Trophoblast cell (in vitro differentiated cells and primary cell): Measurements from ENCODE around the gene ZFC3H1.

Experiments
- DNase-seq, 2 donors: peaks; one replicate each; pipeline ENCODE4 v3.0.0-alpha.2; 2016
- H2AFZ ChIP-seq: 2 replicates; pipeline ENCODE4 v1.6.1; 2013; ENCODE audit warnings: low read length, moderate library complexity, mild to moderate bottlenecking; ENCODE audit not compliant: insufficient read depth, poor library complexity
- H2AK5ac ChIP-seq: 2 replicates; pipeline ENCODE4 v1.6.1; 2013; ENCODE audit warnings: mild to moderate bottlenecking, low read length
- H2BK120ac ChIP-seq: 2 replicates; pipeline ENCODE4 v1.6.1; 2013; ENCODE audit warnings: low read length, mild to moderate bottlenecking, moderate library complexity; ENCODE audit not compliant: insufficient read depth, poor library complexity
- H2BK12ac ChIP-seq: 2 replicates; pipeline ENCODE4 v1.6.1; 2013; ENCODE audit warnings: mild to moderate bottlenecking, low read length, moderate library complexity
- H2BK5ac ChIP-seq: 2 replicates; pipeline ENCODE4 v1.6.1; 2013; ENCODE audit warnings: low read length, low read depth, moderate library complexity, mild to moderate bottlenecking; ENCODE audit not compliant: poor library complexity
- H3K14ac ChIP-seq: 2 replicates; pipeline ENCODE4 v1.6.1; 2013; ENCODE audit warnings: mild to moderate bottlenecking, low read length
- H3K18ac ChIP-seq: 2 replicates; pipeline ENCODE4 v1.6.1; 2013; ENCODE audit warnings: mild to moderate bottlenecking, low read length
- H3K23ac ChIP-seq: 2 replicates; pipeline ENCODE4 v1.6.1; 2013; ENCODE audit warnings: low read length
- H3K27ac ChIP-seq: 2 replicates; pipeline ENCODE4 v1.5.1; 2013; ENCODE audit warnings: low read depth, mild to moderate bottlenecking, inconsistent platforms, low read length, moderate library complexity
- H3K27me3 ChIP-seq: 2 replicates; pipeline ENCODE4 v1.6.1; 2013; ENCODE audit warnings: inconsistent platforms, mild to moderate bottlenecking, low read length, moderate library complexity; ENCODE audit not compliant: insufficient read depth
- H3K36me3 ChIP-seq, 2 experiments: 1 replicate in 1 of 2; 2 replicates in 1 of 2; pipeline ENCODE4 v1.6.1; 2013; ENCODE audit warnings: low read length in 2 of 2, mild to moderate bottlenecking in 2 of 2, moderate library complexity in 1 of 2; ENCODE audit not compliant: insufficient read depth in 2 of 2, control insufficient read depth in 1 of 2
- H3K4ac ChIP-seq: 2 replicates; pipeline ENCODE4 v1.6.1; 2013; ENCODE audit warnings: low read depth, mild to moderate bottlenecking, low read length, moderate library complexity
- H3K4me1 ChIP-seq, 2 experiments: 1 replicate in 1 of 2; 2 replicates in 1 of 2; pipeline ENCODE4 v1.6.1; 2013; ENCODE audit warnings: low read length in 2 of 2, mild to moderate bottlenecking in 2 of 2, moderate library complexity in 1 of 2; ENCODE audit not compliant: insufficient read depth in 2 of 2, control insufficient read depth in 1 of 2
- H3K4me2 ChIP-seq: 2 replicates; pipeline ENCODE4 v1.6.1; 2013; ENCODE audit warnings: inconsistent platforms, mild to moderate bottlenecking, low read length, moderate library complexity
- H3K4me3 ChIP-seq: 2 replicates; pipeline ENCODE4 v1.5.1; 2013; ENCODE audit warnings: mild to moderate bottlenecking, low read depth, low read length, inconsistent platforms
- H3K79me1 ChIP-seq: one replicate; pipeline ENCODE4 v1.6.1; 2013; ENCODE audit warnings: low read length
- H3K79me2 ChIP-seq: 2 replicates; pipeline ENCODE4 v1.6.1; 2013; ENCODE audit warnings: low read length, mild to moderate bottlenecking; ENCODE audit not compliant: control insufficient read depth, insufficient read depth, poor library complexity
- H3K9ac ChIP-seq: 2 replicates; pipeline ENCODE4 v1.6.1; 2013; ENCODE audit warnings: mild to moderate bottlenecking, low read length
- H3K9me3 ChIP-seq: 2 replicates; pipeline ENCODE4 v1.6.1; 2013; ENCODE audit warnings: low read depth, mild to moderate bottlenecking, control low read depth, inconsistent platforms, low read length; ENCODE audit not compliant: insufficient read depth
- H4K12ac ChIP-seq: 2 replicates; pipeline ENCODE4 v1.6.1; 2013; ENCODE audit warnings: low read depth, mild to moderate bottlenecking, low read length, moderate library complexity
- H4K8ac ChIP-seq: 2 replicates; pipeline ENCODE4 v1.6.1; 2013; ENCODE audit warnings: low read depth, mild to moderate bottlenecking, low read length, moderate library complexity
- H4K91ac ChIP-seq: one replicate; pipeline ENCODE4 v1.6.1; 2013; ENCODE audit warnings: low read depth, mild to moderate bottlenecking, low read length, moderate library complexity
- WGBS: extraction: QIAGEN DNeasy Blood & Tissue Kit; methylation state at CpG from one replicate; pipeline ENCODE4 v1.1.7; 2013; ENCODE audit warnings: missing lambda C conversion rate; ENCODE audit not compliant: insufficient read length, insufficient coverage; ENCODE audit errors: extremely low coverage; 5-methylcytosine and 5-hydroxymethylcytosine counted together

The ZFC3H1 gene

GRCh38 chr12:71655907-71656306 lies 7.7 kb downstream of the ZFC3H1 start:
- Histone ChIP-seq H2BK5ac (no peak overlapping the region), H3K27ac (no peak overlapping the region), H3K23ac (no peak overlapping the region), H3K79me1 (no peaks in the 10 kb centered on the region), H3K79me2 (no peaks in the 10 kb centered on the region), H3K4me3 (no peak overlapping the region), H3K18ac (no peak overlapping the region), H3K4ac (no peak overlapping the region), H4K91ac (no peak overlapping the region), H2BK120ac (no peak overlapping the region), H3K27me3 (no peaks in the 10 kb centered on the region), H2AK5ac (no peak overlapping the region), H4K8ac (no peak overlapping the region), H3K4me1 (no peaks in the 10 kb centered on the region), H2BK12ac (no peak overlapping the region), H3K36me3 (peaks cover 9 to 15% of the 10 kb centered on the region in 2 experiments), H3K14ac (no peak overlapping the region), H4K12ac (no peak overlapping the region), H3K9ac (no peak overlapping the region), H2AFZ (no peak overlapping the region), H3K4me2 (no peak overlapping the region), H3K9me3 (no peaks in the 10 kb centered on the region)
- no CpG with 5 or more reads among the region's 1 CpG for WGBS
- DNase-seq: no peak

- Histone ChIP-seq H3K9ac (no peak overlapping the region), H3K4me2 (no peak overlapping the region), H3K4me3 (no peak overlapping the region), H3K79me1 (no peaks in the 10 kb centered on the region), H2AK5ac (no peak overlapping the region), H3K4me1 (no peaks in the 10 kb centered on the region), H3K27me3 (no peaks in the 10 kb centered on the region), H4K8ac (no peak overlapping the region), H2BK120ac (no peak overlapping the region), H4K12ac (no peak overlapping the region), H3K23ac (no peak overlapping the region), H2BK5ac (no peak overlapping the region), H3K18ac (no peak overlapping the region), H3K79me2 (no peaks in the 10 kb centered on the region), H2AFZ (no peak overlapping the region), H2BK12ac (no peak overlapping the region), H4K91ac (no peak overlapping the region), H3K4ac (no peak overlapping the region), H3K9me3 (no peaks in the 10 kb centered on the region), H3K36me3 (peaks cover 9 to 15% of the 10 kb centered on the region in 2 experiments), H3K27ac (no peak overlapping the region), H3K14ac (no peak overlapping the region)
- no peak for DNase-seq
- WGBS: no CpG with 5 or more reads among the region's 1 CpG
Measured at GRCh38 chr12:71655495-71655894, 8.2 kb downstream of the ZFC3H1 start.

- WGBS: no CpG with 5 or more reads among the region's 3 CpGs
- no peak overlapping the region for H3K4me3 ChIP-seq
- no peak overlapping the region for H2AK5ac ChIP-seq
- H3K79me1 ChIP-seq: no peaks in the 10 kb centered on the region
- no peak overlapping the region for H3K23ac ChIP-seq
- H3K4ac ChIP-seq: peak overlapping the region; percentile 4
- no peak overlapping the region for H4K8ac ChIP-seq
- H3K36me3 ChIP-seq: peaks cover 13 to 17% of the 10 kb centered on the region in 2 experiments
- no peak overlapping the region for H3K18ac ChIP-seq
- DNase-seq: peak in 1 of 2 donors; percentile 25
- no peak overlapping the region for H3K4me2 ChIP-seq
- no peak overlapping the region for H2BK5ac ChIP-seq
- H3K9ac ChIP-seq: no peak overlapping the region
- no peak overlapping the region for H3K27ac ChIP-seq
- H3K4me1 ChIP-seq: no peaks in the 10 kb centered on the region
- H3K27me3 ChIP-seq: no peaks in the 10 kb centered on the region
- H3K9me3 ChIP-seq: no peaks in the 10 kb centered on the region
- no peak overlapping the region for H3K14ac ChIP-seq
- no peak overlapping the region for H4K91ac ChIP-seq
- no peak overlapping the region for H2BK12ac ChIP-seq
- H4K12ac ChIP-seq: no peak overlapping the region
- H2AFZ ChIP-seq: no peak overlapping the region
- no peak overlapping the region for H2BK120ac ChIP-seq
- H3K79me2 ChIP-seq: no peaks in the 10 kb centered on the region
Measured at GRCh38 chr12:71654200-71654599, 9.4 kb downstream of the ZFC3H1 start.

GRCh38 chr12:71653137-71653536 lies 10.5 kb downstream of the ZFC3H1 start:
- Histone ChIP-seq H3K4me2 (no peak overlapping the region), H3K4me3 (no peak overlapping the region), H4K8ac (no peak overlapping the region), H3K79me1 (no peaks in the 10 kb centered on the region), H2BK12ac (no peak overlapping the region), H4K91ac (no peak overlapping the region), H2AK5ac (no peak overlapping the region), H3K27ac (no peak overlapping the region), H3K4me1 (no peaks in the 10 kb centered on the region), H3K9me3 (no peaks in the 10 kb centered on the region), H3K27me3 (no peaks in the 10 kb centered on the region), H2AFZ (no peak overlapping the region), H3K9ac (no peak overlapping the region), H3K18ac (no peak overlapping the region), H2BK120ac (no peak overlapping the region), H3K23ac (no peak overlapping the region), H4K12ac (no peak overlapping the region), H2BK5ac (no peak overlapping the region), H3K36me3 (peaks cover 14 to 16% of the 10 kb centered on the region in 2 experiments), H3K14ac (no peak overlapping the region), H3K4ac (no peak overlapping the region), H3K79me2 (no peaks in the 10 kb centered on the region)
- no CpG with 5 or more reads among the region's 2 CpGs for WGBS
- DNase-seq: no peak
